Activated CD8-positive, alpha-beta T cell treated with anti-CD3 and anti-CD28 coated beads for 36 hours (primary cell): ENCODE results near the gene RGS10. TPM values are rescaled to one million over a fixed set of nuclear protein-coding genes. Genes with fewer than 3 reads are reported as not detected.

Experiments used
- ATAC-seq: fragments of 200-7000 bp; cut with Tn5 transposase; one replicate; pipeline ENCODE4 v1.10.0; 2021; ENCODE audit warnings: mild to moderate bottlenecking, moderate library complexity
- CTCF ChIA-PET: fragments of 350-600 bp; sonication (Branson Sonifier 250); formaldehyde crosslinking; loops from one replicate; lab custom pipeline; 2021; ENCODE audit warnings: antibody characterized with exemption; lab: Charles Lee
- POLR2A ChIA-PET: fragments of 350-600 bp; sonication (Branson Sonifier 250); formaldehyde crosslinking; loops from one replicate; lab custom pipeline; 2021; ENCODE audit warnings: antibody characterized with exemption; lab: Charles Lee
- DNase-seq: peaks from one replicate; pipeline ENCODE4 v3.0.0-alpha.2; 2020
- H3K27ac Mint-ChIP-seq: one replicate; pipeline ENCODE4 v1.8.0; 2021; ENCODE audit warnings: mild to moderate bottlenecking, mixed read lengths
- H3K27me3 Mint-ChIP-seq: one replicate; pipeline ENCODE4 v1.8.0; 2021; ENCODE audit warnings: mixed read lengths
- H3K36me3 Mint-ChIP-seq: one replicate; pipeline ENCODE4 v1.8.0; 2021; ENCODE audit warnings: low read depth, mixed read lengths
- H3K4me1 Mint-ChIP-seq: one replicate; pipeline ENCODE4 v1.8.0; 2021; ENCODE audit warnings: low read depth, mixed read lengths
- H3K4me3 Mint-ChIP-seq: one replicate; pipeline ENCODE4 v1.8.0; 2021; ENCODE audit warnings: mild to moderate bottlenecking, moderate library complexity, mixed read lengths
- H3K9me3 Mint-ChIP-seq: one replicate; pipeline ENCODE4 v1.8.0; 2021; ENCODE audit warnings: mixed read lengths
- CTCF ChIP-seq: fragments of 200-600 bp; IDR thresholded peaks from one replicate; pipeline ENCODE4 v1.8.0; 2022; ENCODE audit warnings: antibody characterized with exemption, mild to moderate bottlenecking
- intact Hi-C: fragments of 100-400 bp; cut with micrococcal nuclease; formaldehyde crosslinking; loops from one replicate; pipeline ENCODE4 v1.10.0; 2022
- total RNA-seq, 2 experiments: library from RNA; stranded (reverse); gene quantifications; one replicate each; pipeline ENCODE4 v1.2.3, GENCODE V29; 2021

Gene RGS10
- total RNA-seq, 2 experiments from 2014 or later, result 207 to 220 TPM

- Mint-ChIP-seq H3K36me3 (no peaks in the 10 kb centered on the region), H3K27ac (no peak overlapping the region), H3K4me1 (peaks cover 3% of the 10 kb centered on the region), H3K4me3 (no peak overlapping the region), H3K27me3 (no peaks in the 10 kb centered on the region), H3K9me3 (no peaks in the 10 kb centered on the region)
- intact Hi-C loops, result no loop called here
- POLR2A ChIA-PET, result no interaction called here
- CTCF ChIA-PET, result interaction anchor here (1.6 to 4.7 kb wide), 4 partner anchors 11 to 250 kb away, joined by 4 to 35 read pairs (median 6); no protein-coding TSS in a partner anchor
- no peak for DNase-seq
- TF ChIP-seq CTCF, result no peak
- ATAC-seq, result no peak
These were observed 86.1 kb downstream of the RGS10 start for GRCh38 chr10:119456435-119456810.

- intact Hi-C loops, result no loop called here
- POLR2A ChIA-PET, result no interaction called here
- H3K27me3 Mint-ChIP-seq, result no peaks in the 10 kb centered on the region
- TF ChIP-seq CTCF, result no peak
- CTCF ChIA-PET, result interaction anchor here (1.6 to 4.7 kb wide), 3 partner anchors 11 to 88 kb away, joined by 4 to 35 read pairs (median 6); no protein-coding TSS in a partner anchor
- no peak overlapping the region for H3K4me3 Mint-ChIP-seq
- DNase-seq, result no peak
- H3K4me1 Mint-ChIP-seq, result no peaks in the 10 kb centered on the region
- H3K9me3 Mint-ChIP-seq, result no peaks in the 10 kb centered on the region
- H3K27ac Mint-ChIP-seq, result no peak overlapping the region
- no peak for ATAC-seq
- no peaks in the 10 kb centered on the region for H3K36me3 Mint-ChIP-seq
These were observed 86.7 kb downstream of the RGS10 start for GRCh38 chr10:119455609-119456434.

GRCh38 chr10:119454990-119455389 is 87.5 kb downstream of the RGS10 start:
- ChIA-PET CTCF (no interaction called here), POLR2A (no interaction called here)
- DNase-seq (no peak), ATAC-seq (no peak)
- intact Hi-C loops, result no loop called here
- no peak overlapping the region for H3K4me3 Mint-ChIP-seq
- H3K27me3 Mint-ChIP-seq, result no peaks in the 10 kb centered on the region
- no peaks in the 10 kb centered on the region for H3K36me3 Mint-ChIP-seq
- no peaks in the 10 kb centered on the region for H3K4me1 Mint-ChIP-seq
- H3K9me3 Mint-ChIP-seq, result no peaks in the 10 kb centered on the region
- TF ChIP-seq CTCF, result no peak
- no peak overlapping the region for H3K27ac Mint-ChIP-seq

- ATAC-seq, result no peak
- Mint-ChIP-seq H3K27ac (no peak overlapping the region), H3K27me3 (no peaks in the 10 kb centered on the region), H3K4me1 (no peaks in the 10 kb centered on the region), H3K4me3 (no peak overlapping the region), H3K9me3 (no peaks in the 10 kb centered on the region), H3K36me3 (no peaks in the 10 kb centered on the region)
- TF ChIP-seq CTCF, result no peak
- intact Hi-C loops, result no loop called here
- CTCF ChIA-PET, result no interaction called here
- no peak for DNase-seq
- POLR2A ChIA-PET, result no interaction called here
These were observed 88.2 kb downstream of the RGS10 start for GRCh38 chr10:119454316-119454715.

GRCh38 chr10:119453313-119453712 is 89.2 kb downstream of the RGS10 start:
- no peak overlapping the region for H3K4me3 Mint-ChIP-seq
- DNase-seq, result no peak
- intact Hi-C loops, result no loop called here
- no peak for TF ChIP-seq CTCF
- H3K36me3 Mint-ChIP-seq, result no peaks in the 10 kb centered on the region
- H3K4me1 Mint-ChIP-seq, result no peaks in the 10 kb centered on the region
- H3K27ac Mint-ChIP-seq, result no peak overlapping the region
- CTCF ChIA-PET, result interaction anchor here (0.9 kb wide), 1 partner anchor 250 kb away, joined by 3 read pairs; no protein-coding TSS in a partner anchor
- H3K9me3 Mint-ChIP-seq, result no peaks in the 10 kb centered on the region
- no peaks in the 10 kb centered on the region for H3K27me3 Mint-ChIP-seq
- ATAC-seq, result no peak
- POLR2A ChIA-PET, result no interaction called here
